Activated CD4-positive, alpha-beta T cell treated with anti-CD3 and anti-CD28 coated beads, Interleukin-2, amount 50 U/mL, for 4 hours (primary cell): ENCODE measurements around the gene OVAAL.

Experiments used
- DNase-seq, 2 experiments: peaks; one replicate each; pipeline ENCODE4 v3.0.0-alpha.2; 2020

OVAAL gene

GRCh38 chr1:180571060-180571831 is 12.5 kb downstream of the OVAAL start:
- no peak for DNase-seq

DNA sequence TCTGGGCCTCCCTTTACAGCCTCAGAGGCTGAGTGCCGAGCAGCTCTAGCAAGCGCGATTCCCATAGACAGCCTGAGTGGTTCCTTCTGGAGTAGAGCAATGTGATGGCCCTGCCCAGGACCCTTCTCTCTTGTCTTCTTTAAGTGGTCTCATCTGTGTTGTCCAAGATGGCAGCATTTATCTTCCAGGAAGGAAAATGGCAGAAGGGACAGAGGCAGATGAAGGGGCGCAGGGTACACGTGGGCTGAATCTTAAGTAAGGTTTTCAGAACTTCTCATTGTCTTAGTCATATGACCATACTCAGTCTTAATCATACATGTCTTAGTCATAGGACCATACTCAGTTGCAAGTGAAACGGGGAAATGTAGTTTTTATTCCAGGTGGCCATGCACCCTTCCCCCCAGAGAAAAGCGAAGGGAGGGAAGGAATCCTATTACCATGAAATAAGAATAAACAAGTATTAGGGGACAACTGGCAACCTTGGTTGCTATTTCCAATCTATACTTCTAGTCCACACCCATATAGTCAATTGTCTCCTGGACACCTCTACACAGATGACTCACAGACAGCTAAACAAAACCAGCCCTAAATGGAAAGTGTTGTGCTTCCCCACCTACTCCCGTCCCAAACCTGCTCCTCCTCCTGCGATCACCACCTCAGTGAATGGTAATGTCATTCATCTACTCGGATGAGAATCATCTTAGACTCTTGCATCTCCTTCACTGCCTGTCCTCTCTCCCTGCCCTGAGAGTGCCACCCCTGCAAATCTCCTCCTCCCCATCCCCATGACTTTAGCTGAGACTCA is 13.3 kb downstream of the OVAAL start:
- no peak for DNase-seq

- no peak for DNase-seq
Measured at GRCh38 chr1:180572760-180573159, 14.0 kb downstream of the OVAAL start.

- no peak for DNase-seq
Measured at GRCh38 chr1:180574031-180574713, 15.4 kb downstream of the OVAAL start.

GRCh38 chr1:180577361-180577760 is 18.6 kb downstream of the OVAAL start:
- no peak for DNase-seq

DNA sequence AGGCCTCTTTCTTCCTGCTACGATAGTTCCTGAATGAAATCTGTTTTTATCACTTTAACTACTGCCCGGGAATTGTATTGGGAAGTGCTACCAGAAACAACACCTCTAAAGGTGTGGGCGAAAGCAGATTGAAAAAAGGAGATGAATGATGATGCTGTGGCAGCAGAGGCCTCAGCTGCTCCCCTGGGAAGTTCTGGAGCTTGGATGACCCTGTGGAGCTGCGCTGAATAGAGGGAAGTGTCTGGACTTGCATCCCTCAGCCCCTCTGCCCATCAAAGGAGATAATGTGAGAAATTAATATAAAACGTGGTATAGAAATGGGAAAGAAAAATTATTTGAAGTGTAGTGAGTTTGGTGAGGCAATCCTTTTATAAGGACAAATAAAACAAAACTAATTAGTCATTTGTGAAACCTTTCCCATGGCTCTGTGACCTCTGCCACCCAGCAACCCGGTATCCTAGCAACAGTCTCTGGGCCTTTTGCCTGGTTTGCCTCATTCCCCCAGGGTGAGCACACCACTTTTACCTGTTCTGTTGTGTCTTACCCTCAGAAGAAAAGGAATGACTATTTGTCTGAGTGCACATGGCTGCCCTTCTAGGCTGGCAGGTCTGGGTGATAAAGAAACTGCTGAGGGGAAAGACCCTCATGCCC is 21.3 kb downstream of the OVAAL start:
- DNase-seq = no peak

DNA sequence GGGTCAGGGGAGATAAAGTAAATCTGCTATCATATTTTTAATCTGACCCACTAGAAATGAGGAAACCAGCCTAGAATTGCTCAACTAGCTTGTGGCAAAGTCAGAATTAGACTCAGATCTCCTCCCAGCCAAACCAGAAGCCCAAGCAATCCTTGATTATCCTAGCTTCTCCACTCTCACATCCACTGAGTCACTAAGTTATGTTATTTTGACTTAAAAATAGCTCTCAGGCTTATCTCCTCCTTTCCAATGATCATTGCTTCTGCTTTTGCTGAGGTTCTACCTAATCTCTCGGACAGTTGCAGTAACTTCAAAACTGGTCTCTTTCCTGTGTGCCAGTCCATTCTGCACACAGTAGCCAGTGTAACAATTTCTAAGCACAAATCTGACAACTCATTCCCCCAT is 22.9 kb downstream of the OVAAL start:
- DNase-seq = no peak

GRCh38 chr1:180584869-180585268 is 26.1 kb downstream of the OVAAL start:
- no peak for DNase-seq

DNA sequence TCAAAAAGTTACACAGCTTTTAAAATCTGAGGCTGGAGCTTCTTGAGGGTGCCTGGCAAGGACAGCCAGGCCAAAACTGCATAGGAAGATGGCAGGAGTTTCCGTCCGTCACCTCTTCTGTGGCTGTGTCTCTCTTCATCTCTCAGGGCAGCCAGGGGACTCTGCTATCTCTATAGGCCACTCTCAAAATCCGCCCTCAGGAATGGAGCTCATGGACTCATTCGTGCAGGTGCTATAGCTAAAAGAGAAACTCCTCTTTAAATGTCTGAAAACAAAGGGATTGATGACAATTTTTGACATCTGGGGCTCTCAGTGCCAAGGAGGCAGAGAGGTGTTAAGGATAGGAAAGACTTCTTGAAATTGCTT is 27.2 kb downstream of the OVAAL start:
- no peak for DNase-seq

DNA sequence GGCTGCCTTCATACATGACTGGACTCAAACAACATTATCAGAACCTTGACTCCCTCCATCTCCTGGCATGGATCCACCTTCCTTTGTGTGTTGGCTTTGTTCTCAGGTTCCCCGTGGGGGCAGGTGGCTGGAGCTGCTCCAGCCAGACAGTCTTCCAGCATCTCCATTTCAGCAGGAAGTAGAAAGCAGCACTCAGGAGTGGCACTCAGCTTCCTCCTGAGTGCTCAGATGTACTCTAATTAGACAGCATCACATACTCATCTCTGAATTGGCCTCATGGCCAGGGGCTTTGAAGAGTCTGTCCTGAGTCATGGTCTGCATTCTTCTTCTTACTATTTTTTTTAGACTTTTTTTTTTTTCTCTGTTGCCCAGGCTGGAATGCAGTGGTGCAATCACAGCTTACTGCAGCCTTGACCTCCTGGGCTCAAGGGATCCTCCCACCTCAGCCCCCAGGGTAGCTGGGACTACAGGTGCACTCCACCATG is 27.9 kb downstream of the OVAAL start:
- no peak for DNase-seq

GRCh38 chr1:180588121-180588520 is 29.4 kb downstream of the OVAAL start:
- DNase-seq = no peak

DNA sequence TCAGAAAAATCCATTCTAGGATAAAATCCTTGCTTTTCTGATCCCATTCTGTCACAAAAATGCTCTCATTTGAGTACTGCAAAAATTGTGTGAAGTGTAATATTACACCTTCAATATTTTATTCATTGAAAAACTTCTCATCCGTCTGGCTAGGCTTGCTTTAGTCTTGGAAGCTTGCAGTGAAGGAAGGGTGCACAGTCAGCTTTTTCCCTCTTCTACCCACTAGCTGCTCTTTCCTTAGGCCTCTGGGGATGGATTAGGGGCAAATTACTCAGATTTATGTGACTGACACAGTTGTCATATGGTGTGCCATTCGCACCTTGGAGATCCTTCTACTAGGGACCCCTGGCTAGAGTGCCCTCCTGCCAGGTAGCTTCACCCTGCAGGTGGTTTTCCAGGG is 32.1 kb downstream of the OVAAL start:
- no peak for DNase-seq

GRCh38 chr1:180593382-180593781 is 34.6 kb downstream of the OVAAL start:
- no peak for DNase-seq

- DNase-seq = no peak
Measured at GRCh38 chr1:180594723-180595122, 36.0 kb downstream of the OVAAL start.

DNA sequence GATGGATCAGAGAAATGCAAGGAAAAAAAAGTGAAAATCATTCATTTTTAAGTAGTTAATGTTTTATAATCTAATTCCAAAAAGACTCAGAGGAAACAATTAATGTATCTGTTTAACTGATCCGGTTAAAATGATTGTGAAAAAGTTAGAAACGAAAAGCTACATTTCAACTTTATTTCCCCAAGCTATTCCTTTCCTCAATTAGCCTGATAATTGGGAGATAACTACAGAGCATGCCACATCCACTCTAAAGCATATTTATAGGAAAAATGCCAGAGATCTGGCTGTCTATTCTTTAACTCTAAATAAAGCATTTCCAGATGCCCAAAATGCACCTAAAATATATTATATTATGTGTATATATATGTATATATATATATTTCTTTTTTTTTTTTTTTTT is 37.2 kb downstream of the OVAAL start:
- no peak for DNase-seq

DNA sequence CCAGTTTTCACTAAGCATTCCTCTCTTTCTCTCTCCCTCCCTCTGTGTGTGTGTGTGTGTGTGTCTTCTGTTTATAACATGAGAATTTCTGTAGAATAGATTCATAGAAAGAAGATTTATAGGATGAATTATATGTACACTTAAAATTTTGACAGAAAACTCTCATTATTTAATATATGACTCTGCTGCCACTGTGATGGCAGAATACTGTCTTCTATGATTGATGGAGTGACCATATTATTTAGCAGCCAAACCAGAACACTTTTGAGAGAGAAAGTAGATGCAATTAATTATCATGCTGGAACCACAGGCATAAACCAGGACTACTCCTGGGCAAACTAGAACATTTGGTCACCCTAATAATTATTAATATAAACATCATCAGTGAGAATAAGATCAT is 38.8 kb downstream of the OVAAL start:
- no peak for DNase-seq

- DNase-seq = no peak
Measured at GRCh38 chr1:180598333-180598974, 39.7 kb downstream of the OVAAL start.

DNA sequence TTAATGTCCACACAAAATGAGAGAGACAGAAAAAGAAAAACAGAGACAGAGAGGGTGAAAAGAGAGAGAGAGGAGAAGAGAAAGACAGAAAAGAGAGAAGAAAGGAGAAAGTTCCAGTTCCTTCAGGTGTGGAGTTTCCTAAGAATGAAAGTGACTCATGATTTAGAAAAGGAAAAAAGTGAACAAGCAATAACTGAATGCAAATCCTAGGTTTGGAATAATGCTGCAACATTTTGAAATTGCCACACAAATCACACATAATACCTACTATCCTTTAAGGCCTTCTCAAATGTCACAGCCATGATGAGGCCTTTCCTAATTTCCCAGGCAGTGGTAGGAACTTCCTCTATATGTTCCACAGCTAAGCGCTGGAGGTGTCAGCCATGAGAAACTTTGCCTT is 41.6 kb downstream of the OVAAL start:
- DNase-seq = no peak

GRCh38 chr1:180601512-180601911 is 42.7 kb downstream of the OVAAL start:
- no peak for DNase-seq

DNA sequence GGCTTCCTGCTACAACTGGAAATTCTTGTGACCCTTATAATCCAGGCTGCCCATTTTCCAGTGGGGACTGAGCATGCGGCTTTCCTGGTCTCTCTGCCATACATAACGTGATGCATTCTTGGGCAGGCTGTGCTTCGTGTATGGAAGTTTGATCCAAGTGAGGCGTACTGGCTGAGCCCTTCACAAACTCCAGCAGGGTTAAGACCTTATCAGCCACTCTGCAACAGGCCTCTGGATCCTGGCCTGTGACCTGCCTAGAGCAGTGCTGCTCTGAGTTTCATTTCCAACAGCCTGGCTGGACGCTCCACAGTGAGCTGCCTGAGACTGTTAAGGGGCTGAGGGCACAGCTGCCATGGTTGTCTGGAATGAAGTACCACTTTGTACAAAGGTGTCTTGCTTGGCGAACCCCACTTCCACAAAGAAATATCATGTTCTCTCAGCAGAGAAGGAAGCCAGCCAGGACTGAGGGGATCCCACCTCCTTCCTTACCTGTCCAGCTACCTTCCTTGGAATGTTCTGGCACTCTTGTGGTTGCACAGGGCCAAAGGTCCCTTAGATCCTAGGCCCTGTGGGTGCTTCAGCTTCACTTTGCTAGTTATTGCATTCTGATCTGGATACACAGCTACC is 44.6 kb downstream of the OVAAL start:
- no peak for DNase-seq

GRCh38 chr1:180603850-180604226 is 45.1 kb downstream of the OVAAL start:
- DNase-seq = no peak

DNA sequence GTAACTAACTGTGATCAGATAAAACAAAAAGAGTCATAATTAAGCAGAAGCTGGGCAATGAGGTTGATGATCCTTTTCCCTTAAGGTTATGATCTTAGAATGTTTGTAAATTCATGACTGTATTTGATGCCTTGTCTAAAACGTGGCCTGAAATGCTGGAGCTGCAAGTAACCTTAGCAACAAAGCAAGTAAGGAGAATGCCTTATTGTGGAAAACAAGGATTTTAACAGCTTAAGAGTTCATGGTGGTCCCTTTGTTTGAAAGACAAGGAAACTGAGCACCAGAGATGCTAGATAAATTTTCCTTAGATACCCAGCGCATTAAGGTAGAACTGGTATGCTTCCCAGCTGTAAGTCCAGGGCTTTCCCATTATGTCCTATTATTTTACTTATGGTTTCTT is 47.4 kb downstream of the OVAAL start:
- no peak for DNase-seq
